H9 (cell line): ENCODE data around the gene PLIN3. TPM values are rescaled to one million over a fixed set of nuclear protein-coding genes. Genes with fewer than 3 reads are reported as not detected.

Experiments
- DNase-seq: peaks from one replicate; pipeline ENCODE4 v3.0.0-alpha.2; 2017
- H2AFZ ChIP-seq: one replicate; pipeline ENCODE4 v1.6.1; 2013; ENCODE audit warnings: mild to moderate bottlenecking, low read length, control low read depth, moderate library complexity
- H2AK5ac ChIP-seq: 2 replicates; pipeline ENCODE4 v1.6.1; 2013; ENCODE audit warnings: low read length, control low read depth, mixed read lengths; ENCODE audit not compliant: insufficient read length
- H2BK120ac ChIP-seq: one replicate; pipeline ENCODE4 v1.6.1; 2013; ENCODE audit warnings: low read depth, mild to moderate bottlenecking, low read length, control low read depth, inconsistent platforms; ENCODE audit not compliant: poor library complexity, severe bottlenecking
- H2BK12ac ChIP-seq: 2 replicates; pipeline ENCODE4 v1.6.1; 2013; ENCODE audit warnings: low read length, control low read depth, mixed read lengths, low read depth; ENCODE audit not compliant: insufficient read length
- H2BK15ac ChIP-seq: 2 replicates; pipeline ENCODE4 v1.6.1; 2013; ENCODE audit warnings: low read depth, low read length, control low read depth
- H2BK20ac ChIP-seq: one replicate; pipeline ENCODE4 v1.6.1; 2013; ENCODE audit warnings: low read depth, mild to moderate bottlenecking, low read length, control low read depth, inconsistent platforms; ENCODE audit not compliant: poor library complexity, severe bottlenecking
- H2BK5ac ChIP-seq: 2 replicates; pipeline ENCODE4 v1.6.1; 2013; ENCODE audit warnings: low read length, control low read depth, mixed read lengths; ENCODE audit not compliant: insufficient read length
- H3K14ac ChIP-seq: 2 replicates; pipeline ENCODE4 v1.6.1; 2013; ENCODE audit warnings: low read length, control low read depth; ENCODE audit not compliant: insufficient read depth
- H3K18ac ChIP-seq: 2 replicates; pipeline ENCODE4 v1.6.1; 2013; ENCODE audit warnings: low read depth, mild to moderate bottlenecking, mixed read lengths, low read length, control low read depth; ENCODE audit not compliant: insufficient read length
- H3K23ac ChIP-seq: 2 replicates; pipeline ENCODE4 v1.6.1; 2013; ENCODE audit warnings: low read length, control low read depth, mixed read lengths, low read depth; ENCODE audit not compliant: insufficient read length
- H3K23me2 ChIP-seq: 2 replicates; pipeline ENCODE4 v1.6.1; 2013; ENCODE audit warnings: low read depth, mild to moderate bottlenecking, mixed read lengths, low read length, control low read depth; ENCODE audit not compliant: insufficient read length, poor library complexity, severe bottlenecking
- H3K27ac ChIP-seq: 2 replicates; pipeline ENCODE4 v1.5.1; 2013; ENCODE audit warnings: low read length, control low read depth, mixed read lengths, low read depth; ENCODE audit not compliant: insufficient read length
- H3K27me3 ChIP-seq: 2 replicates; pipeline ENCODE4 v1.6.1; 2013; ENCODE audit warnings: low read length, control low read depth, inconsistent platforms; ENCODE audit not compliant: insufficient read depth
- H3K4ac ChIP-seq: 2 replicates; pipeline ENCODE4 v1.6.1; 2013; ENCODE audit warnings: low read depth, mild to moderate bottlenecking, control low read depth, inconsistent platforms, low read length, moderate library complexity
- H3K4me1 ChIP-seq: 2 replicates; pipeline ENCODE4 v1.6.1; 2013; ENCODE audit warnings: low read length, control low read depth, inconsistent platforms; ENCODE audit not compliant: insufficient read depth
- H3K4me2 ChIP-seq: 2 replicates; pipeline ENCODE4 v1.6.1; 2013; ENCODE audit warnings: low read length, control low read depth, mixed read lengths; ENCODE audit not compliant: insufficient read length, insufficient read depth
- H3K56ac ChIP-seq: 2 replicates; pipeline ENCODE4 v1.6.1; 2013; ENCODE audit warnings: low read depth, mild to moderate bottlenecking, mixed read lengths, low read length, control low read depth; ENCODE audit not compliant: insufficient read length
- H3K79me1 ChIP-seq: 2 replicates; pipeline ENCODE4 v1.6.1; 2013; ENCODE audit warnings: low read depth, mild to moderate bottlenecking, moderate library complexity, low read length, control low read depth, inconsistent platforms; ENCODE audit not compliant: insufficient read depth, poor library complexity, severe bottlenecking
- H3K79me2 ChIP-seq: 2 replicates; pipeline ENCODE4 v1.6.1; 2013; ENCODE audit warnings: low read length, control low read depth, inconsistent platforms; ENCODE audit not compliant: insufficient read depth
- H3K9ac ChIP-seq: 2 replicates; pipeline ENCODE4 v1.6.1; 2013; ENCODE audit warnings: low read length, control low read depth, mixed read lengths; ENCODE audit not compliant: insufficient read length; ENCODE audit errors: extremely low read depth
- H3K9me3 ChIP-seq: one replicate; pipeline ENCODE4 v1.6.1; 2013; ENCODE audit warnings: low read depth, low read length, inconsistent platforms; ENCODE audit not compliant: control insufficient read depth
- H3T11ph ChIP-seq: one replicate; pipeline ENCODE4 v1.6.1; 2013; ENCODE audit warnings: mild to moderate bottlenecking, low read length, control low read depth, inconsistent platforms
- H4K20me1 ChIP-seq: one replicate; pipeline ENCODE4 v1.6.1; 2013; ENCODE audit not compliant: control insufficient read depth, insufficient read length, insufficient read depth
- H4K5ac ChIP-seq: 2 replicates; pipeline ENCODE4 v1.6.1; 2013; ENCODE audit warnings: low read depth, mild to moderate bottlenecking, mixed read lengths, low read length, control low read depth; ENCODE audit not compliant: insufficient read length
- H4K8ac ChIP-seq: replicated peaks from 2 replicates; pipeline ENCODE4 v1.6.1; 2013; ENCODE audit warnings: low read length, control low read depth, mixed read lengths, low read depth; ENCODE audit not compliant: insufficient read length
- H4K91ac ChIP-seq: 2 replicates; pipeline ENCODE4 v1.6.1; 2013; ENCODE audit warnings: low read depth, mild to moderate bottlenecking, moderate library complexity, mixed read lengths, low read length, control low read depth; ENCODE audit not compliant: insufficient read length
- H3K27ac Mint-ChIP-seq, 3 experiments: 2 replicates in 2 of 3; 3 replicates in 1 of 3; pipeline ENCODE4 v1.8.0; 2020 to 2021; ENCODE audit warnings: mixed read lengths in 3 of 3, mild to moderate bottlenecking in 1 of 3, moderate library complexity in 1 of 3
- H3K27me3 Mint-ChIP-seq: 2 replicates; pipeline ENCODE4 v1.8.0; 2021; ENCODE audit warnings: low read depth, mild to moderate bottlenecking, moderate library complexity, mixed read lengths
- H3K36me3 Mint-ChIP-seq, 3 experiments: 2 replicates in 2 of 3; 3 replicates in 1 of 3; pipeline ENCODE4 v1.8.0; 2020 to 2021; ENCODE audit warnings: low read depth in 3 of 3, mixed read lengths in 3 of 3; ENCODE audit not compliant: insufficient read depth in 1 of 3
- H3K4me1 Mint-ChIP-seq, 2 experiments: 2 replicates each; pipeline ENCODE4 v1.8.0; 2020; ENCODE audit warnings: mixed read lengths in 2 of 2
- H3K4me3 Mint-ChIP-seq, 2 experiments: 2 replicates in 1 of 2; 3 replicates in 1 of 2; pipeline ENCODE4 v1.8.0; 2020 to 2021; ENCODE audit warnings: mild to moderate bottlenecking in 2 of 2, mixed read lengths in 2 of 2, moderate library complexity in 1 of 2
- H3K9me3 Mint-ChIP-seq, 2 experiments: 2 replicates in 1 of 2; 3 replicates in 1 of 2; pipeline ENCODE4 v1.8.0; 2020; ENCODE audit warnings: mild to moderate bottlenecking in 2 of 2, mixed read lengths in 2 of 2, moderate library complexity in 1 of 2
- CTCF ChIP-seq: fragments of 200-600 bp; sonication (generic); conservative IDR thresholded peaks from 3 replicates; pipeline ENCODE4 v1.8.0; 2021; ENCODE audit warnings: antibody characterized with exemption, mild to moderate bottlenecking
- WGBS: extraction: QIAGEN DNeasy Blood & Tissue Kit; methylation state at CpG from one replicate; pipeline ENCODE4 v1.1.7; 2013; ENCODE audit warnings: missing lambda C conversion rate, low lambda C conversion rate, mixed read lengths; ENCODE audit not compliant: insufficient read length; ENCODE audit errors: extremely low coverage; 5-methylcytosine and 5-hydroxymethylcytosine counted together
- total RNA-seq: library from RNA; stranded (reverse); gene quantifications from 2 replicates; pipeline ENCODE4 v1.2.1, GENCODE V29; 2021

PLIN3 gene
- total RNA-seq, 1 experiment from 2014 or later = 61.8 TPM

- Mint-ChIP-seq H3K9me3 (no peaks in the 10 kb centered on the region; a peak in 1 of 5 replicates), H3K4me1 (peaks cover 25 to 26% of the 10 kb centered on the region in 2 experiments), H3K4me3 (peak overlapping the region; percentile 52 to 79), H3K27me3 (peaks cover 30% of the 10 kb centered on the region), H3K36me3 (peaks cover 3 to 34% (median 25%) of the 10 kb centered on the region in 3 experiments; a peak in 6 of 7 replicates), H3K27ac (no peak overlapping the region)
- H4K5ac ChIP-seq = no peak overlapping the region
- no peak overlapping the region for H2BK5ac ChIP-seq
- H3K18ac ChIP-seq = no peak overlapping the region
- H2AK5ac ChIP-seq = no peak overlapping the region
- H3K27me3 ChIP-seq = no peaks in the 10 kb centered on the region
- no peak overlapping the region for H2AFZ ChIP-seq
- no peak overlapping the region for H3K4me2 ChIP-seq
- no peak overlapping the region for H3K56ac ChIP-seq
- H3K9ac ChIP-seq = no peak overlapping the region
- no peak for DNase-seq
- no peaks in the 10 kb centered on the region for H4K20me1 ChIP-seq
- H4K8ac ChIP-seq = no peak overlapping the region
- peaks cover 9% of the 10 kb centered on the region; the same call in 1 of the 2 replicates for H3K79me2 ChIP-seq
- H4K91ac ChIP-seq = no peak overlapping the region
- peak overlapping the region; percentile 73 for H3K14ac ChIP-seq
- H3K23me2 ChIP-seq = peaks cover 7% of the 10 kb centered on the region
- H3K27ac ChIP-seq = no peak overlapping the region
- no peak overlapping the region for H3K4ac ChIP-seq
- no peaks in the 10 kb centered on the region for H3K9me3 ChIP-seq
- H2BK20ac ChIP-seq = no peak overlapping the region
- no peaks in the 10 kb centered on the region; the same call in 1 of the 2 replicates for H3K4me1 ChIP-seq
- H2BK120ac ChIP-seq = no peak overlapping the region
- no peak overlapping the region for H3T11ph ChIP-seq
- no peak overlapping the region for H2BK15ac ChIP-seq
- no peak overlapping the region for H2BK12ac ChIP-seq
- H3K23ac ChIP-seq = no peak overlapping the region
- no CpG with 5 or more reads among the region's 15 CpGs for WGBS
- TF ChIP-seq CTCF = no peak
- H3K79me1 ChIP-seq = no peaks in the 10 kb centered on the region
These were observed 41.3 kb upstream of the PLIN3 start for GRCh38 chr19:4908781-4909155.
